HG02970 (cell line): ENCODE results near the gene SNAPC5.
"Not testable (repeated sequence)": the region's sequence is repeated elsewhere in the genome, so short reads cannot be mapped to it uniquely, and the experiment has no call there.

Source experiments
- ATAC-seq: cut with Tn5 transposase; IDR thresholded peaks from one replicate; pipeline ENCODE4 v1.9.1; 2021; ENCODE audit warnings: mild to moderate bottlenecking, moderate library complexity, moderate number of reproducible peaks; ENCODE audit not compliant: unreplicated experiment, low FRiP score

SNAPC5 gene

GRCh38 chr15:66461294-66461693 is 36.3 kb downstream of the SNAPC5 start:
- ATAC-seq = not testable (repeated sequence)

DNA sequence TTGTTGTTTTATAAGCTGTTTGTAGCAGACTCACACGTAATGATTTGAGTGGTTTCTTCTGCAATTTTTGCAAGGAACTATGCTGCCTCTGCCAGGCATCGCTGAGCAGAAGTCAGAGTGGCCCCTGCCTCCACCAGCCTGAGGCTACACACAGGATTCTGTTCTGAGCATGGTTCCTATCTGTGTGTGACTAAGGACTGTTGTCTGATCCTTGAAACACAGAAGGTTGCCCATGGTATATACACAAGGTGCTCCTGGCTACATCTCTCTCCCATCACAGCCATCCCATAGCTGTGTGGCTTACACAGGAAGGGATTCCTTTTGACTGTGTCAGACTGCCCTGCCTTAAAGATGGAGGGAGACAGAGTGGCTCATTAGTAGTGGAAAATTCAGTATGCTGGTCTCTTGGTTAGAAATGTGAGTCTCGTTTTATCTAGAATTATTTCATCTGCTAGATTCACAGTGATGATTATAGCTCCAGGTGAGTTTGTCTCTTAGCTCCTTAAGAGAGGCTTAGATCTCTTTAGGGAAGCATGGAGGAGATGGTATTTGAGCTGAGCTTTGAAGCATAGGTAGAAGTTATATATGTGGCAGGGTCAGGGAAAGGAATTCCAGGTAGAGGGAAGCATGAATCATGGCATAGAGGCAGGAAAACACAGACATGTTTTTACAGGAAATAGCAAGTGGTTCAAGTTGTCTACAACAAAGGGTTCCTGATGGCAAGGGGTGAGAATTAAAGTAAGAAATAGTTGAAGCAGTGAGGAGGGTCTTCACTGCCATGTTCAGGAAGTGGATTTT is 37.5 kb downstream of the SNAPC5 start:
- no peak for ATAC-seq

- ATAC-seq = no peak
Measured at GRCh38 chr15:66456211-66456610, 41.4 kb downstream of the SNAPC5 start.

GRCh38 chr15:66454143-66454542 is 43.4 kb downstream of the SNAPC5 start:
- no peak for ATAC-seq

DNA sequence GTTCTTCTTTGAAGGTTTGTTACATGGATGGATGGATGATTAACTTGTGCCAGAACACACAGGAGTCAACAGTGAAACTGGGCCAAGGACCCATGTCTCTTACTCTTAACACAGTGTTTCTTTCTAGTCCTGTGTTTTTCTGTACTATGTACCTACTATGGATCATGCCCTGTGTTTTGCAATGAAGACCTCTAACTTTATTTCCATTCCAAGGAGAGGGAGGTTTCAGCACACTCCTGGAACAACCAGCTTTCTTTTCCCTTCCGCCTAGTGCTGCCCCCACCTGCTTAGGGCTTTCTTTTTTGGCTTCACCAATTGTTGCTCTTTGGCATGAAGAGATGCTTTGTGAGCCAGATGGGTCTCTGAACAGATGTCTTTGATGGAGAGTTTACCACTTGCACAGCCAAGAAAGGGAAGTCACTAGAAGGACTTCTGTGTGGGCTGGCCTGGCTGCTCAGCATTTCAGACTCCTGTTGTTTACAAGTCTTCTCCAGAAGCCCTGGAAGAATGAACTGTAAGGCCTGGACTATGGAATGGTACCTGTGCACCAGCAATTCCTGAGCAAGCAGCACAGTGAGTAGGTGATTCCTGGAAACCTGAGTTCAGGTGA is 44.5 kb downstream of the SNAPC5 start:
- ATAC-seq = no peak

GRCh38 chr15:66452420-66452819 is 45.1 kb downstream of the SNAPC5 start:
- no peak for ATAC-seq
